Heart left ventricle (tissue), 13 donors: ENCODE results near the gene CSF1R.

ENCODE experiments used
- CTCF ChIP-seq, 12 donors: fragments of 200-600 bp; sonication (generic) in 4 of 12; IDR thresholded peaks; one replicate each; pipeline versions ENCODE4 v1.5.0 to v1.8.0; 2018 to 2022; ENCODE audit warnings: antibody characterized with exemption in 12 of 12, mild to moderate bottlenecking in 5 of 12
- POLR2A ChIP-seq, 2 donors: fragments of 450-650 bp; IDR thresholded peaks; one replicate each; pipeline ENCODE4 v1.6.1; 2017; ENCODE audit warnings: antibody characterized with exemption in 2 of 2, mild to moderate bottlenecking in 2 of 2, moderate library complexity in 2 of 2
- donor health status: ischemic (EF 13 %, LVEDD 7.1; RV severe dilation, severe dysfunction).
- donor health status: DM: no; HTN: yes; CAD: no.
- donor health status: DM: no; HTN: no; CAD: no.
- donor health status: ischemic (EF 25% LVEDD 6.9; RV normal size, moderate dysfunction).
- donor health status: ischemic (EF 25% LVEDD 5.7; RV mildly dilated, moderate dysfunction).
- donor health status: ischemic (EF 35%, LVEDD 5.7; RV mildly dilated, moderate dysfunction).
- donor health status: nonischemic (EF 11% LVEDD 7.7; RV severe dilation, severe dysfunction).
- donor health status: DM: yes; HTN: yes; CAD: no.
- donor health status: PGD.
- donor health status: ischemic (EF 29% LVEDD 5.4; RV normal size, mild dysfunction).
- donor health status: nonischemic (EF 23%, LVEDD 6.1; RV moderate dilation, normal function).

GRCh38 chr5:150105928-150106615 lies 19.7 kb upstream of the CSF1R start:
- TF ChIP-seq CTCF (IDR thresholded peaks at IDR 0.05) (no peak), POLR2A (IDR thresholded peaks at IDR 0.05) (no peak)
